ENCODE data around the gene CXorf65.

CXorf65 gene

DNA sequence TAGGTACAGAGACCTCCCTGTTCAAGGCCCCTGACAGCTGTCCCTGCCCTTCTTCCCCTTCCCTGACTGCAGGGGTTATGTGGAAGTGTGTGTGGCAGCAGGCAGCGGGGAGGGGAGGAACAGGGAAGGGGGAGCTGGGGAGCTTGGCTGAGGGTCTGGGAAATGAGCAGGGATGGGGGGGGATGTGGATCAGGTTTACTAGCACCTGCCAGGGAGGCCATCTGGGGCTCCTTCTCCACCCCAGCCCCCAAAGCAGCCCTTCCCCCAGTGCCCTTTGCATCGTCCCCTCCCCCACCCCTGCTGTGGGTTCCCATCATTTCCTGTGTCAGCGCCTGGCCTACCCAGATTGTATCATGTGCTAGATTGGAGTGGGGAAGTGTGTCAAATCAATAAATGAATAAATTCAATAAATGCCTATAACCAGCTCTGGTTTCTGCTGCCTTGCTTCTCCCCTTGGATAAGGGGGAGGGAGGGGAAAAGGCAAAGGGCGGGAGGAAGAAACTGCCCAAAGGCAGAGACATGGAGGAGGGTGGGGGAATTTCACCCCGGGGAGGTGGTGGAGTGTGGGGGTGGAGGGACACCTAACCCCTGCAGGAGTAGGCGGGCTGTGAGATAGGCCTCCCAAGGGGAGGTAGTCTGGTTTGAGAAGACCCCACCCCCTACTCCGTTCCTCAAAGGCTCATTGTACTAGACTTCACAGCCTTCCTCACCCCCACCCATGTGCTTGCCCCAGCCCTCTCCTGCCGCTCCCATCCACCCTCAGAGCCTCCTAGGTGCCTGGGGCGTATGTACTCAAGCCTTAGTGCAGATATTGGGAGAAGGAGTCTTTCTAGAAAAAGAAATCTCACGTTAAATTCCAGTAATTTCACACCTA is 3.2 kb downstream of the CXorf65 start:
- Histone ChIP-seq H3K27ac (ENCODE audit: low read depth, low read length) (peak overlapping the region; percentile 92), H4K5ac (ENCODE audit: low read length) (no peak overlapping the region), H3K79me1 (ENCODE audit: low read length) (no peaks in the 10 kb centered on the region), H3K56ac (ENCODE audit: low read length) (peak overlapping the region; percentile 81), H4K8ac (ENCODE audit: low read depth, low read length) (no peak overlapping the region), H3K4me1 (ENCODE audit: control insufficient read depth, low read depth, low read length) (peaks cover 14% of the 10 kb centered on the region), H3K4me3 (ENCODE audit: low read length) (no peak overlapping the region), H3K4me2 (ENCODE audit: low read length) (peak overlapping the region; percentile 15), H2BK5ac (ENCODE audit: low read length) (peak overlapping the region; percentile 93), H3K4ac (ENCODE audit: low read depth, low read length) (peak overlapping the region; percentile 27), H3K9ac (ENCODE audit: low read length) (peak overlapping the region; percentile 63), H3K18ac (ENCODE audit: low read length) (peak overlapping the region; percentile 86), H3K79me2 (ENCODE audit: control insufficient read depth, insufficient read depth, low read length) (no peaks in the 10 kb centered on the region), H2BK120ac (ENCODE audit: low read depth, low read length) (no peak overlapping the region), H2BK15ac (replicated peaks; ENCODE audit: low read depth) (no peak overlapping the region), H3K23ac (ENCODE audit: low read length) (no peak overlapping the region), H2AK5ac (ENCODE audit: low read length) (no peak overlapping the region), H3K27me3 (ENCODE audit: insufficient read depth, low read length, poor library complexity) (no peaks in the 10 kb centered on the region), H3K36me3 (ENCODE audit: control insufficient read depth, insufficient read depth, low read length) (no peaks in the 10 kb centered on the region)
- DNase-seq: peak; percentile 88
- no CpG with 5 or more reads among the region's 10 CpGs for WGBS (ENCODE audit: extremely low coverage, insufficient coverage, low lambda C conversion rate)

DNA sequence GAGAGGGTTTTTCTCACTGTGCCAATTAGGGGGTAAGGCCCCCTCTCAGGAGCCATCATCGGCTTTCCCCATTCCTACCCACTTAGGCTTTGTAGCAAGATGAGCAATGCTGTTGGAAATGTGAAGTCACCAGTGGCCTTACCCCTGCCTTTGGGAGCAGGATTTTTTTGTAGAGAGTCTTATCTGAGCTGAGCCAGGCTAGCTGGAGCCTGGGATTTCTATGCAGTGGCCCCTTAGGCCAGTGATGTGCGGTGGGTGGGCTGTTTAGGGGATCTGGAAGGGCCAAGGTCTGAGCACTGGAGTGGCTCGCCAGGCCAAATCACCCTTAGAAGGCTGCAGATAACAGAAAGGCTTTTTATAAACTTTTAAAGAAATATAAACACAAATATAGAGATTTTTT is 4.2 kb downstream of the CXorf65 start:
- WGBS (ENCODE audit: extremely low coverage, insufficient coverage, low lambda C conversion rate): no CpG with 5 or more reads among the region's 3 CpGs

DNA sequence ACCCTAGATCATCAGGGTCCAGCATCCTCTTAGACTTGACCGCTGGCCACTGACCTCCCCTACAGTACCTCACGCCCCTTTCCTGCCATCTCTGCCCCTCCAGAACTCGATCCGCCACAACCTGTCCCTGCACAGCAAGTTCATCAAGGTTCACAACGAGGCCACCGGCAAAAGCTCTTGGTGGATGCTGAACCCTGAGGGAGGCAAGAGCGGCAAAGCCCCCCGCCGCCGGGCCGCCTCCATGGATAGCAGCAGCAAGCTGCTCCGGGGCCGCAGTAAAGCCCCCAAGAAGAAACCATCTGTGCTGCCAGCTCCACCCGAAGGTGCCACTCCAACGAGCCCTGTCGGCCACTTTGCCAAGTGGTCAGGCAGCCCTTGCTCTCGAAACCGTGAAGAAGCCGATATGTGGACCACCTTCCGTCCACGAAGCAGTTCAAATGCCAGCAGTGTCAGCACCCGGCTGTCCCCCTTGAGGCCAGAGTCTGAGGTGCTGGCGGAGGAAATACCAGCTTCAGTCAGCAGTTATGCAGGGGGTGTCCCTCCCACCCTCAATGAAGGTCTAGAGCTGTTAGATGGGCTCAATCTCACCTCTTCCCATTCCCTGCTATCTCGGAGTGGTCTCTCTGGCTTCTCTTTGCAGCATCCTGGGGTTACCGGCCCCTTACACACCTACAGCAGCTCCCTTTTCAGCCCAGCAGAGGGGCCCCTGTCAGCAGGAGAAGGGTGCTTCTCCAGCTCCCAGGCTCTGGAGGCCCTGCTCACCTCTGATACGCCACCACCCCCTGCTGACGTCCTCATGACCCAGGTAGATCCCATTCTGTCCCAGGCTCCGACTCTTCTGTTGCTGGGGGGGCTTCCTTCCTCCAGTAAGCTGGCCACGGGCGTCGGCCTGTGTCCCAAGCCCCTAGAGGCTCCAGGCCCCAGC is 5.7 kb downstream of the CXorf65 start:
- Histone ChIP-seq H3K79me2 (ENCODE audit: control insufficient read depth, insufficient read depth, low read length) (no peaks in the 10 kb centered on the region), H3K4me1 (ENCODE audit: control insufficient read depth, low read depth, low read length) (peaks cover 14% of the 10 kb centered on the region), H3K79me1 (ENCODE audit: low read length) (no peaks in the 10 kb centered on the region), H3K18ac (ENCODE audit: low read length) (peak overlapping the region; percentile 61), H4K5ac (ENCODE audit: low read length) (no peak overlapping the region), H3K56ac (ENCODE audit: low read length) (peak overlapping the region; percentile 34), H2BK5ac (ENCODE audit: low read length) (no peak overlapping the region), H4K8ac (ENCODE audit: low read depth, low read length) (no peak overlapping the region), H3K9ac (ENCODE audit: low read length) (no peak overlapping the region), H3K23ac (ENCODE audit: low read length) (no peak overlapping the region), H2AK5ac (ENCODE audit: low read length) (no peak overlapping the region), H3K27ac (ENCODE audit: low read depth, low read length) (no peak overlapping the region), H3K36me3 (ENCODE audit: control insufficient read depth, insufficient read depth, low read length) (no peaks in the 10 kb centered on the region), H2BK15ac (replicated peaks; ENCODE audit: low read depth) (no peak overlapping the region), H3K4ac (ENCODE audit: low read depth, low read length) (peak overlapping the region; percentile 72), H3K4me2 (ENCODE audit: low read length) (no peak overlapping the region), H3K27me3 (ENCODE audit: insufficient read depth, low read length, poor library complexity) (no peaks in the 10 kb centered on the region), H3K4me3 (ENCODE audit: low read length) (no peak overlapping the region), H2BK120ac (ENCODE audit: low read depth, low read length) (no peak overlapping the region)
- no peak for DNase-seq
- WGBS (ENCODE audit: extremely low coverage, insufficient coverage, low lambda C conversion rate): no CpG with 5 or more reads among the region's 31 CpGs

More for the DNA sequence above, 4.2 kb downstream of the CXorf65 start:
- H2AK5ac ChIP-seq (ENCODE audit: low read length): no peak overlapping the region
- H3K4me2 ChIP-seq (ENCODE audit: low read length): no peak overlapping the region
- H3K4ac ChIP-seq (ENCODE audit: low read depth, low read length): peak overlapping the region; percentile 65
- no peak overlapping the region for H4K5ac ChIP-seq (ENCODE audit: low read length)
- H3K27ac ChIP-seq (ENCODE audit: low read depth, low read length): no peak overlapping the region
- H4K8ac ChIP-seq (ENCODE audit: low read depth, low read length): no peak overlapping the region
- H2BK120ac ChIP-seq (ENCODE audit: low read depth, low read length): peak overlapping the region; percentile 89
- H3K56ac ChIP-seq (ENCODE audit: low read length): peak overlapping the region; percentile 30
- H2BK5ac ChIP-seq (ENCODE audit: low read length): no peak overlapping the region
- H3K79me2 ChIP-seq (ENCODE audit: control insufficient read depth, insufficient read depth, low read length): no peaks in the 10 kb centered on the region
- no peak overlapping the region for H3K18ac ChIP-seq (ENCODE audit: low read length)
- H3K4me3 ChIP-seq (ENCODE audit: low read length): no peak overlapping the region
- H3K23ac ChIP-seq (ENCODE audit: low read length): no peak overlapping the region
- no peaks in the 10 kb centered on the region for H3K27me3 ChIP-seq (ENCODE audit: insufficient read depth, low read length, poor library complexity)
- no peaks in the 10 kb centered on the region for H3K36me3 ChIP-seq (ENCODE audit: control insufficient read depth, insufficient read depth, low read length)
- H2BK15ac ChIP-seq (replicated peaks; ENCODE audit: low read depth): no peak overlapping the region
- H3K9ac ChIP-seq (ENCODE audit: low read length): no peak overlapping the region
- H3K79me1 ChIP-seq (ENCODE audit: low read length): no peaks in the 10 kb centered on the region
- peaks cover 14% of the 10 kb centered on the region for H3K4me1 ChIP-seq (ENCODE audit: control insufficient read depth, low read depth, low read length)
- DNase-seq: no peak

DNA sequence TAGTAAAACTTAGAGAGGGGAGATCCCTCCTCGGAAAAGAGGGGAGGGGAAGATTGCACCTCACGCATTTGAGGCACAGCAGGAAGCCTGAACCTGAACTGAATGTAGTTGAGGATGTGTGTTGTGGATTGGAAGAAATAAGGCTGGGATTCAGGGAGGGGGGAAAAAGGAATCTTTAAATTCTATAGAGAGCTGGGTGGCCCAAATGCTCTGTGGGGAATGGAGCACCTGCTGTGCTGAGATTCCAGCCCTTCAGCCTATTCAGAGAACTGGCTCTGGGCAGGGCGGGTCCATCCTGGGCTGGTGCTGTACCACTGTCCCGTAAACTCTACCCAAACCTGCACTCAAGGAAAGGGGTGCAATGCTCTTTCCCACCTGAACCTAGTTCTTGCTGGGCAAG is 6.8 kb downstream of the CXorf65 start:
- Histone ChIP-seq H3K23ac (ENCODE audit: low read length) (no peak overlapping the region), H2BK120ac (ENCODE audit: low read depth, low read length) (no peak overlapping the region), H4K8ac (ENCODE audit: low read depth, low read length) (no peak overlapping the region), H3K79me1 (ENCODE audit: low read length) (no peaks in the 10 kb centered on the region), H3K27ac (ENCODE audit: low read depth, low read length) (peak overlapping the region; percentile 49), H3K79me2 (ENCODE audit: control insufficient read depth, insufficient read depth, low read length) (no peaks in the 10 kb centered on the region), H3K56ac (ENCODE audit: low read length) (no peak overlapping the region), H3K4me1 (ENCODE audit: control insufficient read depth, low read depth, low read length) (peaks cover 14% of the 10 kb centered on the region), H3K4me2 (ENCODE audit: low read length) (no peak overlapping the region), H2AK5ac (ENCODE audit: low read length) (no peak overlapping the region), H3K9ac (ENCODE audit: low read length) (no peak overlapping the region), H2BK15ac (replicated peaks; ENCODE audit: low read depth) (no peak overlapping the region), H2BK5ac (ENCODE audit: low read length) (no peak overlapping the region), H4K5ac (ENCODE audit: low read length) (no peak overlapping the region), H3K18ac (ENCODE audit: low read length) (peak overlapping the region; percentile 81), H3K4me3 (ENCODE audit: low read length) (no peak overlapping the region), H3K27me3 (ENCODE audit: insufficient read depth, low read length, poor library complexity) (no peaks in the 10 kb centered on the region), H3K4ac (ENCODE audit: low read depth, low read length) (no peak overlapping the region), H3K36me3 (ENCODE audit: control insufficient read depth, insufficient read depth, low read length) (no peaks in the 10 kb centered on the region)
- no CpG with 5 or more reads among the region's 4 CpGs for WGBS (ENCODE audit: extremely low coverage, insufficient coverage, low lambda C conversion rate)
- DNase-seq: peak; percentile 44

DNA sequence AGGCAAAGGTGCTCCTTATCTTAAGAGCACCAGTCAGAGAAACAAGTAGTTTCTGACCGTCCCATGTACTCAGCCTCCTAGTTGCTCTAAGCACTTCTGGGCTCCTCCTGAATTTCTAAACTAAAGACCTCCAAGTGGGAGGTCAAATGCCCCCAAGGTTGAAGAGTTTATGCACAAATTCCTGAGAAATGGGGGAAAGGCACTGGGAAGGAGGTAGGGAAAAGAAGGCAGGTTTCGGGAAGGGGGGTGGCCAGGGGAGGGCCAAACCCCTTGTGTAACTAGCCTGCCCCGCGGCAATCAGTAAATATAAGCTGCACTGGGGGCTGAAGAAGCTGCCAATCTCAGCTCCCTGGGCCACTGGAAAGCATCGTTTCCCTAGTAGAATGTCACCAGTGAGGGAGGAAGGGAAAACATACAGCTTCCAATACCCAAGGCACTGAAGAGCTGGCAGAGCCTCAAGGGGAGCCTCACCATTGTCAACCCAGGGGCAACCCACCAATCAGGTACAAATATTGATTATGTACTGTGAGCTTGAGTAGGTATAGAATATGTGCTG is 7.5 kb downstream of the CXorf65 start:
- H2BK15ac ChIP-seq (replicated peaks; ENCODE audit: low read depth): no peak overlapping the region
- H4K8ac ChIP-seq (ENCODE audit: low read depth, low read length): no peak overlapping the region
- H3K36me3 ChIP-seq (ENCODE audit: control insufficient read depth, insufficient read depth, low read length): no peaks in the 10 kb centered on the region
- no peak overlapping the region for H3K4me3 ChIP-seq (ENCODE audit: low read length)
- H4K5ac ChIP-seq (ENCODE audit: low read length): no peak overlapping the region
- no peak overlapping the region for H3K4ac ChIP-seq (ENCODE audit: low read depth, low read length)
- H2BK120ac ChIP-seq (ENCODE audit: low read depth, low read length): no peak overlapping the region
- no peak overlapping the region for H3K4me2 ChIP-seq (ENCODE audit: low read length)
- no peak overlapping the region for H2AK5ac ChIP-seq (ENCODE audit: low read length)
- peak overlapping the region; percentile 25 for H3K56ac ChIP-seq (ENCODE audit: low read length)
- no peak overlapping the region for H3K18ac ChIP-seq (ENCODE audit: low read length)
- peak; percentile 62 for DNase-seq
- H3K79me1 ChIP-seq (ENCODE audit: low read length): no peaks in the 10 kb centered on the region
- H3K9ac ChIP-seq (ENCODE audit: low read length): no peak overlapping the region
- WGBS (ENCODE audit: extremely low coverage, insufficient coverage, low lambda C conversion rate): no CpG with 5 or more reads among the region's 5 CpGs
- no peaks in the 10 kb centered on the region for H3K27me3 ChIP-seq (ENCODE audit: insufficient read depth, low read length, poor library complexity)
- H2BK5ac ChIP-seq (ENCODE audit: low read length): no peak overlapping the region
- peaks cover 9% of the 10 kb centered on the region for H3K4me1 ChIP-seq (ENCODE audit: control insufficient read depth, low read depth, low read length)
- peak overlapping the region; percentile 49 for H3K27ac ChIP-seq (ENCODE audit: low read depth, low read length)
- no peaks in the 10 kb centered on the region for H3K79me2 ChIP-seq (ENCODE audit: control insufficient read depth, insufficient read depth, low read length)
- no peak overlapping the region for H3K23ac ChIP-seq (ENCODE audit: low read length)
